ENCODE data around the gene GAB1.
A peak's percentile ranks its signal among the peaks of the same experiment; 100 is the strongest.

Gene GAB1

DNA sequence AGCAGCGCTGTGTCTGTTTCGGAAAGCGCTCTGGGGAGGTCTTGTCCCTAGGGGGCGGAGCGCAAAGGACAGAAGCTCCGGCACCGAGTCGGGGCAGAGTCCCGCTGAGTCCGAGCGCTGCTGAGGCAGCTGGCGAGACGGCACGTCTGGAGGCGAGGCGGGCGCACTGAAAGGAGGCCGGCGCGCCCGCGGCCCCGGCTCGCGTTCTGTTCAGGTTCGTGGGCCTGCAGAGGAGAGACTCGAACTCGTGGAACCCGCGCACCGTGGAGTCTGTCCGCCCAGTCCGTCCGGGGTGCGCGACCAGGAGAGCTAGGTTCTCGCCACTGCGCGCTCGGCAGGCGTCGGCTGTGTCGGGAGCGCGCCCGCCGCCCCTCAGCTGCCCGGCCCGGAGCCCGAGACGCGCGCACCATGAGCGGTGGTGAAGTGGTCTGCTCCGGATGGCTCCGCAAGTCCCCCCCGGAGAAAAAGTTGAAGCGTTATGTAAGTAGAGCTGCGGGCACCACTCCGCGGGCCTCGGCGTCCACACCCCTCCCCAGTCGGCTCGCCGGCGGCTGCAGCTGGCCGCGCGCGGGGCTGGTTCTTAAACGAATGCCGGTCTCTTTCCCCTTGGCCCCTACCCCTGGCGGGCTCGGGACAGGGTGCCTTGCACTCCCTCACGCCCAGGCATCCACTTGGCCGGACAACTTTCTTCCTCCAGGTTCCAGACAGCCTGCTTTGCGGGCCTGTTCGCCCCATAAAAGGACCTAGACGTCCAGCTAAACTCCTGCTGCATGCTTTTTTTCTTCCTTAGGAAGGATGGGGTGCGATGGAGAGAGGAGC is at the start of gene GAB1:
TSS of gene GAB1 (plus strand) at position 96 of the 819 bp plus-strand sequence. CDS start at position 409, 313 bp downstream.
- H3K36me3 ChIP-seq (ENCODE audit: control insufficient read depth in 5 of 5, insufficient read depth in 5 of 5, low read length in 5 of 5): no peaks in the 10 kb centered on the region
- H3K9ac ChIP-seq (ENCODE audit: low read length in 5 of 5): peak within 1 kb of the TSS; percentile 82 to 88 (median 83)
- peaks cover 4 to 42% (median 32%) of the 10 kb centered on the region in 5 donors for H3K4me1 ChIP-seq (ENCODE audit: control insufficient read depth in 5 of 5, insufficient read depth in 5 of 5, low read length in 5 of 5)
- no peaks in the 10 kb centered on the region for H3K27me3 ChIP-seq (ENCODE audit: control insufficient read depth in 5 of 5, insufficient read depth in 4 of 5, low read length in 5 of 5)
- no peaks in the 10 kb centered on the region for H3K9me3 ChIP-seq (ENCODE audit: control insufficient read depth in 5 of 5, low read length in 5 of 5)
- peak within 1 kb of the TSS; percentile 94 for H3K27ac ChIP-seq (ENCODE audit: low read depth, low read length)
- peak within 1 kb of the TSS; percentile 75 to 97 (median 88) for H3K4me3 ChIP-seq (ENCODE audit: low read depth in 1 of 5, low read length in 5 of 5)

DNA sequence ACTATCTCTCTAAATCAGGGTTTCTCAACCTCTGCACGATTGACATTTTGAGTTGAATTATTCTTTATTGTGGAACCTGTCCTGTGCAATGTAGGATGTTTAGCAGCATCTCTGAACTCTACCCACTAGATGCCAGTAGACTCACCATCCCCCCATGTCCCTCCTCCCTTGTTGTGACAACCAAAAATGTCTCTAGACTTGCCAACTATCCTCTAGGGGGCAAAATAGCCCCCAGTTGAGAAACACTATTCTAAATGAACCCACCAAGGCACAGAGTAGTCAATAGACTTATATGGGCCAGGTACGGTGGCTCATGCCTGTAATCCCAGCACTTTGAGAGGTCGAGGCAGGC is 49.1 kb upstream of the GAB1 start:
- Histone ChIP-seq H3K36me3 (ENCODE audit: control insufficient read depth in 5 of 5, insufficient read depth in 5 of 5, low read length in 5 of 5) (no peaks in the 10 kb centered on the region), H3K27ac (ENCODE audit: low read depth, low read length) (peak overlapping the region; percentile 91), H3K4me1 (ENCODE audit: control insufficient read depth in 5 of 5, insufficient read depth in 5 of 5, low read length in 5 of 5) (peaks cover under 1 to 26% (median 15%) of the 10 kb centered on the region in 5 donors), H3K4me3 (ENCODE audit: low read depth in 1 of 5, low read length in 5 of 5) (no peak overlapping the region), H3K27me3 (ENCODE audit: control insufficient read depth in 5 of 5, insufficient read depth in 4 of 5, low read length in 5 of 5) (no peaks in the 10 kb centered on the region), H3K9me3 (ENCODE audit: control insufficient read depth in 5 of 5, low read length in 5 of 5) (no peaks in the 10 kb centered on the region), H3K9ac (ENCODE audit: low read length in 5 of 5) (peak overlapping the region in 1 of 5 donors; percentile 86)

DNA sequence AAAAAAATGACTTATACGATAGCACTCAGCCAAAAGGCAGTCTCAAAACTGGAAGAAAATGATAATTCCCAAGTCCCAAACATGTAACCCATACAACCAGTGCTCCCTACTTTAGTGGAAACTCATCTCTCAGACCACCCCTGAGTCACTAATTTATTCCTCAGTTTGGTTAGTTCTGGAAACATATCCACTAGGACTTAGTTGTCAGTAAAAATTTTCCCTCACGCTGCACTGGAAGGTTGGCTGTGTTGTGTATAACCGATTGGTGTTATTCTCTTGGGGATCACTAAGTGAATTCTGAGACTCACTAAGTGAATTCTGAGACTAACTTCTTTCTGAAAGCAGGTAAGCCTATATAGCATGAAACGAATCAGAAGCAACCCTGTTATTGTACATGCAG is 48.5 kb upstream of the GAB1 start:
- peaks cover 0 to 26% (median 15%) of the 10 kb centered on the region in 5 donors for H3K4me1 ChIP-seq (ENCODE audit: control insufficient read depth in 5 of 5, insufficient read depth in 5 of 5, low read length in 5 of 5)

DNA sequence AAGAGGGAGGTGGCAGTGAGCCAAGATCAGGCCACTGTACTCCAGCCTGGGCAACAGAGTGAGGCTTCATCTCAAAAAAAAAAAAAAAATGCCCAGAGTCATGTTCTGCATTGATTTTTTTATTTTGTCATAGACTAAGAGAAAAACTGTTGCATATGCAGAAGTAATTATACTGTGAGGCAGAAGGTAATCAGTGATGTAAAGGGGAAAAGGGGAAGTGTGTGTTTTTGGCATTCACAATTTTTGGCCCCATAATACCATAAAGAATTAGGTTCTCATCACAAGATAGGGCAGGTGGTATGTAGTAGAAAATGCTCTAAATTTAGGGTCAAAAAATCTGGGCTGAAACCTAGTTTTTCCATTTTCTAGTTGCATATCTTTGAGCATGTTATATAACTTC is 47.3 kb upstream of the GAB1 start:
- Histone ChIP-seq H3K4me1 (ENCODE audit: control insufficient read depth in 5 of 5, insufficient read depth in 5 of 5, low read length in 5 of 5) (peaks cover 2 to 33% (median 21%) of the 10 kb centered on the region in 5 donors), H3K36me3 (ENCODE audit: control insufficient read depth in 5 of 5, insufficient read depth in 5 of 5, low read length in 5 of 5) (no peaks in the 10 kb centered on the region)

More for the DNA sequence above, 48.5 kb upstream of the GAB1 start:
- Histone ChIP-seq H3K27me3 (ENCODE audit: control insufficient read depth in 5 of 5, insufficient read depth in 4 of 5, low read length in 5 of 5) (no peaks in the 10 kb centered on the region), H3K9ac (ENCODE audit: low read length in 5 of 5) (no peak overlapping the region), H3K27ac (ENCODE audit: low read depth, low read length) (peak overlapping the region; percentile 91), H3K9me3 (ENCODE audit: control insufficient read depth in 5 of 5, low read length in 5 of 5) (no peaks in the 10 kb centered on the region), H3K36me3 (ENCODE audit: control insufficient read depth in 5 of 5, insufficient read depth in 5 of 5, low read length in 5 of 5) (no peaks in the 10 kb centered on the region), H3K4me3 (ENCODE audit: low read depth in 1 of 5, low read length in 5 of 5) (no peak overlapping the region)

DNA sequence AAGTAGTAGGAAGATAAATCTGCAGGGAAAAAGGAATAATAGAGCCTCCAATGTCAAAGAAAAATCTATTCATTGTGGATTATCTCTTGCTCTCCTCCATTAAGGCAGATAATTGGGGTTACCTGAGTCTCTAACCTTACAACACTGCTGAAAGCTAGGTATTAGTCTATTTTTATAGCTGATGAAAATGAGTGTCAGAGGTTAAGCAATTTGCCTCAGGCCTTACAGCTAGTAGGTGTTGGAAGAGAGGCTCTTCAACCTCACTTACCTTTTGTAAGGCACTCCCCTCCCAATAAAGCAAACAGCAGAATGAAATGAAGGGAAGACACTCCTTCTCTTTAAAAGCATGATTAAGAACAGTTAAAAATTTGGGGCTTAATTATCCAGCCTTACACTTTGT is 45.4 kb upstream of the GAB1 start:
- H3K27me3 ChIP-seq (ENCODE audit: control insufficient read depth in 5 of 5, insufficient read depth in 4 of 5, low read length in 5 of 5): no peaks in the 10 kb centered on the region
- H3K27ac ChIP-seq (ENCODE audit: low read depth, low read length): no peak overlapping the region
- peaks cover 8 to 35% (median 23%) of the 10 kb centered on the region in 5 donors for H3K4me1 ChIP-seq (ENCODE audit: control insufficient read depth in 5 of 5, insufficient read depth in 5 of 5, low read length in 5 of 5)

More for the DNA sequence above, 47.3 kb upstream of the GAB1 start:
- no peak overlapping the region for H3K4me3 ChIP-seq (ENCODE audit: low read depth in 1 of 5, low read length in 5 of 5)
- no peaks in the 10 kb centered on the region for H3K9me3 ChIP-seq (ENCODE audit: control insufficient read depth in 5 of 5, low read length in 5 of 5)
- H3K27me3 ChIP-seq (ENCODE audit: control insufficient read depth in 5 of 5, insufficient read depth in 4 of 5, low read length in 5 of 5): no peaks in the 10 kb centered on the region
- H3K27ac ChIP-seq (ENCODE audit: low read depth, low read length): no peak overlapping the region
- H3K9ac ChIP-seq (ENCODE audit: low read length in 5 of 5): no peak overlapping the region

DNA sequence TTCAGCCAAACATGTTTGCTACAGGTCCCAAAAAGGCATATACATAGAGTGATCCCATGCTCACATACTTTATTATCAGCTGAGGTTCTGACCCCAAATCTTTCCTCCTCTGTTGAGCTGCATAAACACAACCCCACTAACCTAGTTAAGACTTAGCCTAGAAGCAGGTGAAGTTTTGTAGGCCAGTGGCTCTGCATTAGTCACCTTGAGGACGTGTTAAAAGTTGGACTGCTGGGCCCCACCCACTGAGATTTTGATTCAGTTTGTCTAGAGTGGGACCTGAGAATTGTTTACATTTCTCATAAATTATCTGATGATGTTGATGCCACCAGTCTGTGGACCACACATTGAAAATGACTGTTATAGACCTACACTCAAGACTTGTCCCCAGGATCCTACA is 43.8 kb upstream of the GAB1 start:
- no peak overlapping the region for H3K4me3 ChIP-seq (ENCODE audit: low read depth in 1 of 5, low read length in 5 of 5)
- no peaks in the 10 kb centered on the region for H3K9me3 ChIP-seq (ENCODE audit: control insufficient read depth in 5 of 5, low read length in 5 of 5)
- no peak overlapping the region for H3K9ac ChIP-seq (ENCODE audit: low read length in 5 of 5)
- no peak overlapping the region for H3K27ac ChIP-seq (ENCODE audit: low read depth, low read length)
- H3K4me1 ChIP-seq (ENCODE audit: control insufficient read depth in 5 of 5, insufficient read depth in 5 of 5, low read length in 5 of 5): peaks cover 8 to 24% (median 18%) of the 10 kb centered on the region in 5 donors
- no peaks in the 10 kb centered on the region for H3K36me3 ChIP-seq (ENCODE audit: control insufficient read depth in 5 of 5, insufficient read depth in 5 of 5, low read length in 5 of 5)
- no peaks in the 10 kb centered on the region for H3K27me3 ChIP-seq (ENCODE audit: control insufficient read depth in 5 of 5, insufficient read depth in 4 of 5, low read length in 5 of 5)

More for the DNA sequence above, 45.4 kb upstream of the GAB1 start:
- H3K4me3 ChIP-seq (ENCODE audit: low read depth in 1 of 5, low read length in 5 of 5): no peak overlapping the region
- no peaks in the 10 kb centered on the region for H3K9me3 ChIP-seq (ENCODE audit: control insufficient read depth in 5 of 5, low read length in 5 of 5)
- H3K9ac ChIP-seq (ENCODE audit: low read length in 5 of 5): no peak overlapping the region
- H3K36me3 ChIP-seq (ENCODE audit: control insufficient read depth in 5 of 5, insufficient read depth in 5 of 5, low read length in 5 of 5): no peaks in the 10 kb centered on the region

DNA sequence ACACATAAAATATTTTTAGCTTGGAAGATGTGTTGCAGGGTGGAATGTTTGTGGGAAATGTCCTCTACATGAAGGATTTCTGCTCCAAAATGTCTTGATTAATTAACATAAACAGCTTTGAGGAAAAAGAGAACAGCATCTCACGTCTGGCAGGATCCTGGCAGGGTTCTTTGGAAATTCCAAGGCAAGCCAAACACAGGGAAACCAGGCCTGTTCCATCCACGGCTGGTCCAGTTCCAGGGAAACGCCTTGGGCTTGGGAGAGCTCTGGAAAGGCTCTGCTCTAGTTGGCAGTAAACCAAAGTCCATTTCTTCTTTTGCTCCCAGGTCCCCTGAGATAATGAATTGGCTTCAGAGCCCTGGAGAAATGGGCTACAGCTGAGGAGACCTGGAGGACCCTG is 42.4 kb upstream of the GAB1 start:
- peaks cover 8 to 18% (median 17%) of the 10 kb centered on the region in 5 donors for H3K4me1 ChIP-seq (ENCODE audit: control insufficient read depth in 5 of 5, insufficient read depth in 5 of 5, low read length in 5 of 5)
- no peaks in the 10 kb centered on the region for H3K9me3 ChIP-seq (ENCODE audit: control insufficient read depth in 5 of 5, low read length in 5 of 5)
- no peaks in the 10 kb centered on the region for H3K36me3 ChIP-seq (ENCODE audit: control insufficient read depth in 5 of 5, insufficient read depth in 5 of 5, low read length in 5 of 5)
- H3K27me3 ChIP-seq (ENCODE audit: control insufficient read depth in 5 of 5, insufficient read depth in 4 of 5, low read length in 5 of 5): no peaks in the 10 kb centered on the region
- H3K9ac ChIP-seq (ENCODE audit: low read length in 5 of 5): peak overlapping the region in 2 of 5 donors; percentile 2 to 19
- H3K4me3 ChIP-seq (ENCODE audit: low read depth in 1 of 5, low read length in 5 of 5): no peak overlapping the region
- peak overlapping the region; percentile 41 for H3K27ac ChIP-seq (ENCODE audit: low read depth, low read length)

DNA sequence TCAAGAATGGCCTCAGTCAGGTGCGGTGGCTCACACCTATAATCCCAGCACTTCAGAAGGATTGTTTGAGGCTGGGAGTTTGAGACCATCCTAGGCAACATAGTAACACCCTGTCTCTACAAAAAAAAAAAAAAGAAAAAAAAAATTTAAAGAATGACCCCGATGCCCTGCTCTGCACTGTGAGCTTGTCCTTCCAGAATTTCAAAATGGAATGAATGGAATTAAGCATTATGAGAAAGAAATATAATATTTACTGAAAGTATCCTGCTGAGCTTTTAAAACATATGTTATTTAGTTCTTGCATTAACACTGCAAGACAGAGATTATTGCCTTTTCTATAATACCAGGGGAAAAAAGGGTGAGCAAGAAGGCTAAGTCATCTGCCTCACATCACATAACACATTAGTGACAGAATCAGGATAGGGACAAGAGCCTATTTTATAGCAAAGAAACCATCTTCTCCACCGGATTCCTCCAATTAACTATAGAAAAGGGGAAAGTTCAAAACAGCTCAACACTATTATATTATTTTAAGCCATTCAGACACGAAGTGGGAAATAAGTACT is 41.9 kb upstream of the GAB1 start:
- H3K27ac ChIP-seq (ENCODE audit: low read depth, low read length): peak overlapping the region; percentile 41
- no peaks in the 10 kb centered on the region for H3K9me3 ChIP-seq (ENCODE audit: control insufficient read depth in 5 of 5, low read length in 5 of 5)
- H3K27me3 ChIP-seq (ENCODE audit: control insufficient read depth in 5 of 5, insufficient read depth in 4 of 5, low read length in 5 of 5): no peaks in the 10 kb centered on the region
- H3K9ac ChIP-seq (ENCODE audit: low read length in 5 of 5): peak overlapping the region in 1 of 5 donors; percentile 2
- H3K4me3 ChIP-seq (ENCODE audit: low read depth in 1 of 5, low read length in 5 of 5): no peak overlapping the region
- H3K4me1 ChIP-seq (ENCODE audit: control insufficient read depth in 5 of 5, insufficient read depth in 5 of 5, low read length in 5 of 5): peaks cover 8 to 18% (median 17%) of the 10 kb centered on the region in 5 donors
- H3K36me3 ChIP-seq (ENCODE audit: control insufficient read depth in 5 of 5, insufficient read depth in 5 of 5, low read length in 5 of 5): no peaks in the 10 kb centered on the region

DNA sequence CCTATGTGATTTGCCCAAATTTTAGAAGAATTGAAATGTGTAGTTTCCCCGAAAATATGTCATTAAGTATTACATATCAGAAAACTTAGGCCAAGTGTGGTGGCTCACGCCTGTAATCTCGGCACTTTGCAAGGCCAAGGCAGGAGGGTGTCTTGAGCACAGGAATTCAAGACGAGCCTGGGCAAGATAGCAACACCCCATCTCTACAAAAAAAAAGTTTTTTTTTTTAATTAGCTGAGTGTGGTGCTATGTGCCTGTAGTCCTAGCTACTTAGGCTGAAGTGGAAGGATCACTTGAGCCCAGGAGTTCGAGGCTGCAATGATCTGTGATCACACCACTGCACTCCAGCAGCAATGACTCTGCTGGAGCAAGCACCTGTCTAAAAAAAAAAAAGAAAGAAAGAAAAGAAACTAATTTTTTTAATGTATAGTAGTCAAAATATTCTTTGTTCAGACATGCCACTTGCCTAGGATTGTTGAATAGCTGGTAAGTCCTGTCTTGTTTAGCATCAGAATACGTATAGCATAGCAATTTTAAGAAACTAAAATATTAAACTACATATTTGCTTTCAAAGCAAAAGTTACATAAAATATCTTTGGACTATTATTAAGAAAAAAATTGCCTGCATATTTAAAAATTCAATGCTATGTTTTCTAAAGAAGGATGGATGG is 40.1 kb upstream of the GAB1 start:
- Histone ChIP-seq H3K27ac (ENCODE audit: low read depth, low read length) (no peak overlapping the region), H3K4me3 (ENCODE audit: low read depth in 1 of 5, low read length in 5 of 5) (no peak overlapping the region), H3K9ac (ENCODE audit: low read length in 5 of 5) (no peak overlapping the region), H3K9me3 (ENCODE audit: control insufficient read depth in 5 of 5, low read length in 5 of 5) (no peaks in the 10 kb centered on the region), H3K36me3 (ENCODE audit: control insufficient read depth in 5 of 5, insufficient read depth in 5 of 5, low read length in 5 of 5) (no peaks in the 10 kb centered on the region), H3K4me1 (ENCODE audit: control insufficient read depth in 5 of 5, insufficient read depth in 5 of 5, low read length in 5 of 5) (peaks cover 8 to 18% (median 17%) of the 10 kb centered on the region in 5 donors), H3K27me3 (ENCODE audit: control insufficient read depth in 5 of 5, insufficient read depth in 4 of 5, low read length in 5 of 5) (no peaks in the 10 kb centered on the region)

DNA sequence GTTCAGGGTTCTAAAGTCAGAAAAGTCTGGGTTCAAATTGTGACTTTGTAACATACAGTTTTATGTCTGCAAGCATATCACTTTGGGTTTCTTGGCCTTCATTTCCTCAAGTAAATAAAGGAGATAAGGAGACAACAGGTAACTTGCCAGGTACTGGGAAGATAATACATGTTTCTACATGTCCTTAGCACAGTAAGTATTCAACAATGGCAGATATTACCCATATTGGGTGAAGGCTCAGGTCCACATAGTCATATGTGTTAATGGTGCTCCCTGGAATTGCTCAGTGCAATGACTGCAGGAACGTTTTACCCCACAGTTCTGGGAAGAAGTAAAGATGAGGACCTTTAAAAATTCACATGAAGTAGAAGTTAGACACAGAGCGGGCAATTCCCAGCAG is 35.8 kb upstream of the GAB1 start:
- Histone ChIP-seq H3K27ac (ENCODE audit: low read depth, low read length) (no peak overlapping the region), H3K27me3 (ENCODE audit: control insufficient read depth in 5 of 5, insufficient read depth in 4 of 5, low read length in 5 of 5) (no peaks in the 10 kb centered on the region), H3K9me3 (ENCODE audit: control insufficient read depth in 5 of 5, low read length in 5 of 5) (no peaks in the 10 kb centered on the region), H3K4me3 (ENCODE audit: low read depth in 1 of 5, low read length in 5 of 5) (no peak overlapping the region), H3K36me3 (ENCODE audit: control insufficient read depth in 5 of 5, insufficient read depth in 5 of 5, low read length in 5 of 5) (no peaks in the 10 kb centered on the region), H3K4me1 (ENCODE audit: control insufficient read depth in 5 of 5, insufficient read depth in 5 of 5, low read length in 5 of 5) (peaks cover 2 to 13% (median 9%) of the 10 kb centered on the region in 5 donors), H3K9ac (ENCODE audit: low read length in 5 of 5) (no peak overlapping the region)
